DOHH2 (cell line): ENCODE results near the gene PKN3.

Source experiments
- CTCF ChIP-seq: fragments of 200-600 bp; sonication (generic); IDR thresholded peaks from one replicate; pipeline ENCODE4 v1.5.1; 2014; ENCODE audit warnings: antibody characterized with exemption, mild to moderate bottlenecking, low read depth, low read length; ENCODE audit not compliant: poor library complexity, severe bottlenecking
- EZH2phosphoT487 ChIP-seq: fragments of 200-600 bp; sonication (generic); IDR thresholded peaks from 2 replicates; pipeline ENCODE4 v1.6.1; 2017; ENCODE audit warnings: borderline replicate concordance, mild to moderate bottlenecking, antibody characterized with exemption, low read length, moderate library complexity, mixed read lengths

GRCh38 chr9:128765499-128765898 lies 63.2 kb downstream of the PKN3 start:
- TF ChIP-seq CTCF: no peak
- TF ChIP-seq EZH2phosphoT487: no peak
